Activated gamma-delta T cell treated with anti-CD3 and anti-CD28 coated beads, Interleukin-2, amount 50 U/mL, for 16 hours (primary cell): ENCODE results near the gene USP24.
"Not testable (repeated sequence)": the region's sequence is repeated elsewhere in the genome, so short reads cannot be mapped to it uniquely, and the experiment has no call there.

Experiments
- DNase-seq: peaks from one replicate; pipeline ENCODE4 v3.0.0-alpha.2; 2020; ENCODE audit warnings: low read depth

Gene USP24

GRCh38 chr1:55229726-55230125 is 14.6 kb upstream of the USP24 start:
- not testable (repeated sequence) for DNase-seq

- DNase-seq: no peak
These were observed 10.1 kb upstream of the USP24 start for GRCh38 chr1:55225228-55225627.

GRCh38 chr1:55224729-55225128 is 9.6 kb upstream of the USP24 start:
- no peak for DNase-seq

- no peak for DNase-seq
These were observed 7.0 kb upstream of the USP24 start for GRCh38 chr1:55222152-55222551.

- no peak for DNase-seq
These were observed 2.2 kb upstream of the USP24 start for GRCh38 chr1:55217226-55217986.

- DNase-seq: no peak
These were observed 932 bp upstream of the USP24 start for GRCh38 chr1:55216096-55216495.

GRCh38 chr1:55214934-55215193 is 300 bp downstream of the USP24 start:
- DNase-seq: peak; percentile 4

GRCh38 chr1:55214212-55214933 is 791 bp downstream of the USP24 start:
- DNase-seq: peak; percentile 22

GRCh38 chr1:55213885-55214211 is 1.3 kb downstream of the USP24 start:
- peak; percentile 7 for DNase-seq

GRCh38 chr1:55213151-55213884 is 1.8 kb downstream of the USP24 start:
- no peak for DNase-seq

- no peak for DNase-seq
These were observed 2.6 kb downstream of the USP24 start for GRCh38 chr1:55212349-55213150.

- no peak for DNase-seq
These were observed 3.3 kb downstream of the USP24 start for GRCh38 chr1:55211863-55212262.

- DNase-seq: no peak
These were observed 4.0 kb downstream of the USP24 start for GRCh38 chr1:55210990-55211801.

GRCh38 chr1:55209247-55209646 is 5.9 kb downstream of the USP24 start:
- no peak for DNase-seq

- DNase-seq: no peak
These were observed 9.0 kb downstream of the USP24 start for GRCh38 chr1:55206210-55206609.

GRCh38 chr1:55204997-55205396 is 10.2 kb downstream of the USP24 start:
- DNase-seq: no peak

- DNase-seq: no peak
These were observed 12.1 kb downstream of the USP24 start for GRCh38 chr1:55203064-55203463.

- DNase-seq: no peak
These were observed 14.5 kb downstream of the USP24 start for GRCh38 chr1:55200667-55201066.

GRCh38 chr1:55199735-55200134 is 15.4 kb downstream of the USP24 start:
- not testable (repeated sequence) for DNase-seq

- DNase-seq: no peak
These were observed 17.1 kb downstream of the USP24 start for GRCh38 chr1:55198044-55198443.

GRCh38 chr1:55197099-55197498 is 18.1 kb downstream of the USP24 start:
- no peak for DNase-seq
